ENCODE data around the gene VPS13D.

The VPS13D gene

DNA sequence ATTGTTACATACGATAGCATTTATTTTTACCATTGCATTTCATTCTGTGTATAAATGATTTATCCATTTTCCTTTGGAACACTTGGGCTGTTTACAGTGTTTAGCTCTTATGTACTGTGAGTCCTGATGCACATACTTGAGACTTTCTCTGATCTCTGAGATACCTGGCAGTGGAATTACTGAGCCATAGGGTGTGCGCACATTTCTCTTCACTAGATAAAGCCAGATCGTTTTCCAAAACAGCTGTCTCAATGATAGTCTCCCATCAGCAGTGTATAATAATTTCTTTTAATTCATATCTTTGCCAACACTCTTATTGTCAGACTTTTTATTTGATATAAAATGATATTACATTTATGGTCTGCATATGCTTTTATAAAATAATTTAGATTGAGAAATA, 66.2 kb downstream of the VPS13D start:
- TF ChIP-seq, protein P1, sequence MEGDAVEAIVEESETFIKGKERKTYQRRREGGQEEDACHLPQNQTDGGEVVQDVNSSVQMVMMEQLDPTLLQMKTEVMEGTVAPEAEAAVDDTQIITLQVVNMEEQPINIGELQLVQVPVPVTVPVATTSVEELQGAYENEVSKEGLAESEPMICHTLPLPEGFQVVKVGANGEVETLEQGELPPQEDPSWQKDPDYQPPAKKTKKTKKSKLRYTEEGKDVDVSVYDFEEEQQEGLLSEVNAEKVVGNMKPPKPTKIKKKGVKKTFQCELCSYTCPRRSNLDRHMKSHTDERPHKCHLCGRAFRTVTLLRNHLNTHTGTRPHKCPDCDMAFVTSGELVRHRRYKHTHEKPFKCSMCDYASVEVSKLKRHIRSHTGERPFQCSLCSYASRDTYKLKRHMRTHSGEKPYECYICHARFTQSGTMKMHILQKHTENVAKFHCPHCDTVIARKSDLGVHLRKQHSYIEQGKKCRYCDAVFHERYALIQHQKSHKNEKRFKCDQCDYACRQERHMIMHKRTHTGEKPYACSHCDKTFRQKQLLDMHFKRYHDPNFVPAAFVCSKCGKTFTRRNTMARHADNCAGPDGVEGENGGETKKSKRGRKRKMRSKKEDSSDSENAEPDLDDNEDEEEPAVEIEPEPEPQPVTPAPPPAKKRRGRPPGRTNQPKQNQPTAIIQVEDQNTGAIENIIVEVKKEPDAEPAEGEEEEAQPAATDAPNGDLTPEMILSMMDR (IDR thresholded peaks at IDR 0.05; ENCODE audit: borderline replicate concordance, extremely low read depth, low read length, poor library complexity, severe bottlenecking) = no peak
- no peak for TF ChIP-seq EZH2 (IDR thresholded peaks at IDR 0.05; ENCODE audit: borderline replicate concordance, low read depth, low read length, severe bottlenecking)
- Histone ChIP-seq H3K4me2 (ENCODE audit: insufficient read depth, low read length) (no peak overlapping the region), H4K20me1 (ENCODE audit: insufficient read depth, low read length) (no peaks in the 10 kb centered on the region), H3K36me3 (ENCODE audit: insufficient read depth, low read length) (peaks cover 60% of the 10 kb centered on the region), H3K27me3 (ENCODE audit: insufficient read depth, low read length, poor library complexity) (no peaks in the 10 kb centered on the region), H3K27ac (ENCODE audit: low read length) (no peak overlapping the region), H2AFZ (ENCODE audit: low read depth, low read length) (no peak overlapping the region), H3K79me2 (ENCODE audit: insufficient read depth, low read length) (no peaks in the 10 kb centered on the region), H3K9ac (ENCODE audit: low read depth, low read length) (no peak overlapping the region), H3K4me1 (ENCODE audit: insufficient read depth, low read length) (no peaks in the 10 kb centered on the region), H3K4me3 (ENCODE audit: low read depth in 1 of 2, low read length in 2 of 2) (no peak overlapping the region), H3K9me3 (ENCODE audit: insufficient read depth, low read length, severe bottlenecking) (no peaks in the 10 kb centered on the region)
- ATAC-seq (ENCODE audit: insufficient read depth, low read depth) (no peak), DNase-seq (no peak)

DNA sequence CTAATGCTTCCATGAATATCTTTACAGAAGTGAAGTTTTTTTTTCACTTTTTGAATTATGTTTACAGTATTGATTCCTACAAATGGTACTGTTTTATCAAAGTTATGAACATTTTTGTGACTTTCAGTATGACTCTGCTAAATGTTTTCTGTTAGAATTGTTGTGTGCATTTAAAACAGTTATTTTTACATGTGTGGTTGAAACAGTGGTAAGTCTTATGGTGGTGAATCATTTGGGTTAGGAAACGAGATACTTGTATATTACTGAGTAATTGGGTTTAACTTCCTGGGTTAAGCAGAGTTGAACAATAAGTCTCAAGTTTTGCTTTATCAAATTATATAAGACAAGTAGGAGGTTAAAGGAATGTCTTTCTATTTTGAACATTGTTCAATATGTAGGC, 66.8 kb downstream of the VPS13D start:
- Histone ChIP-seq H2AFZ (ENCODE audit: low read depth, low read length) (no peak overlapping the region), H3K79me2 (ENCODE audit: insufficient read depth, low read length) (no peaks in the 10 kb centered on the region), H3K36me3 (ENCODE audit: insufficient read depth, low read length) (peaks cover 60% of the 10 kb centered on the region), H3K4me2 (ENCODE audit: insufficient read depth, low read length) (no peak overlapping the region), H4K20me1 (ENCODE audit: insufficient read depth, low read length) (no peaks in the 10 kb centered on the region), H3K9ac (ENCODE audit: low read depth, low read length) (no peak overlapping the region), H3K27ac (ENCODE audit: low read length) (no peak overlapping the region), H3K27me3 (ENCODE audit: insufficient read depth, low read length, poor library complexity) (no peaks in the 10 kb centered on the region), H3K4me1 (ENCODE audit: insufficient read depth, low read length) (no peaks in the 10 kb centered on the region), H3K4me3 (ENCODE audit: low read depth in 1 of 2, low read length in 2 of 2) (no peak overlapping the region), H3K9me3 (ENCODE audit: insufficient read depth, low read length, severe bottlenecking) (no peaks in the 10 kb centered on the region)
- no peak for TF ChIP-seq EZH2 (IDR thresholded peaks at IDR 0.05; ENCODE audit: borderline replicate concordance, low read depth, low read length, severe bottlenecking)
- TF ChIP-seq, protein P1 (IDR thresholded peaks at IDR 0.05; ENCODE audit: borderline replicate concordance, extremely low read depth, low read length, poor library complexity, severe bottlenecking) = no peak
- ATAC-seq (ENCODE audit: insufficient read depth, low read depth) (no peak), DNase-seq (no peak)

DNA sequence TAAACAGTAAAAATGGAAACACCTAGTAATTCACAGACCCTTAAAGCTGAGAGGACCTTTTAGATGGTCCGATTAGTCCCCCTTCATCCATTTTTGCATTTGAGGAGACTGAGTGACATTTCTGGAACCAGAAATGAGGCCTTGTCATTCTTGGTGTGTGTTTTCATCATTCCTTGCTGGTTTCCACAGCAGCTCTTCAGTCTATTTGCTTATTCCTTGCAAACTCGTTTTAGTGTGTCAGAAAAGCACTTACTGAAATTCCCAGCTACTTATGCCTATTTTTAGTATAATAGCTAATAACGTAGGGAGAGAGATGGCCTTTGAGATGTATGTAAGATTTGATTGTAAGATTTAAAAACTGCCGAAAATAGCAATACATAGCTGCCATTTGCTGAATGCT, 70.9 kb downstream of the VPS13D start:
- Histone ChIP-seq H3K4me3 (ENCODE audit: low read depth in 1 of 2, low read length in 2 of 2) (no peak overlapping the region), H3K9ac (ENCODE audit: low read depth, low read length) (no peak overlapping the region), H3K4me2 (ENCODE audit: insufficient read depth, low read length) (no peak overlapping the region), H3K9me3 (ENCODE audit: insufficient read depth, low read length, severe bottlenecking) (no peaks in the 10 kb centered on the region), H2AFZ (ENCODE audit: low read depth, low read length) (no peak overlapping the region), H3K79me2 (ENCODE audit: insufficient read depth, low read length) (no peaks in the 10 kb centered on the region), H3K36me3 (ENCODE audit: insufficient read depth, low read length) (peaks cover 61% of the 10 kb centered on the region), H4K20me1 (ENCODE audit: insufficient read depth, low read length) (no peaks in the 10 kb centered on the region), H3K27ac (ENCODE audit: low read length) (no peak overlapping the region), H3K27me3 (ENCODE audit: insufficient read depth, low read length, poor library complexity) (no peaks in the 10 kb centered on the region), H3K4me1 (ENCODE audit: insufficient read depth, low read length) (no peaks in the 10 kb centered on the region)
- no peak for TF ChIP-seq EZH2 (IDR thresholded peaks at IDR 0.05; ENCODE audit: borderline replicate concordance, low read depth, low read length, severe bottlenecking)
- TF ChIP-seq, protein P1 (IDR thresholded peaks at IDR 0.05; ENCODE audit: borderline replicate concordance, extremely low read depth, low read length, poor library complexity, severe bottlenecking) = no peak
- ATAC-seq (ENCODE audit: insufficient read depth, low read depth) (no peak), DNase-seq (no peak)
